ENCODE measurements around the gene QSOX1.

DNA sequence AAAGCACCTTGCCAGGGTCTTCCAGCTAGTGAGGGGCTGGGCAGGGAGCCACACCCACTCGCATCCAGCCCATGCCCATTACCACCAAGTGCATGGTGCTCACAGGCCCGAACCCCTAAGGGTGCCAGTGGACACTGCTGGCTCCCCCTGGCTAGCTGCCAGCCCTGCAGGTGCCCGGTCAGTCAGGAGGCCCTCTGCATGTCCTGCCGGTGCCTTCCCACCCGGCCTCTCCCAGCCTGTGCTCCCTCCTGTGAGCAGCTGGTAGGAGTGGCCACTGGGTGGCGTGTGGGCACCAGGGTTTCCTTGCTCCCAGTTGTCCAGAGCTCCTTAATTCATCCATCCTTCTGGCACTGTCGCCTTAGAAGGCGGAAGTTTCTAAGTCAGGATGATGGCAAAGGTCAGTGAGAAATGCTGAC lies 33.4 kb downstream of the QSOX1 start:
- peak; percentile 50 for TF ChIP-seq CTCF (conservative IDR thresholded peaks at IDR 0.05; ENCODE audit: low read depth, low read length)
- no peak for TF ChIP-seq MAFK (IDR thresholded peaks at IDR 0.05; ENCODE audit: low read depth, low read length)
- no peak for TF ChIP-seq POLR2A (IDR thresholded peaks at IDR 0.05; ENCODE audit: low read depth, low read length)
- TF ChIP-seq RAD21 (IDR thresholded peaks at IDR 0.05; ENCODE audit: low read length), result peak; percentile 61
- no peak for TF ChIP-seq CEBPB (IDR thresholded peaks at IDR 0.05; ENCODE audit: low read depth, low read length)
- TF ChIP-seq NFE2L2 (IDR thresholded peaks at IDR 0.05; ENCODE audit: low read depth, low read length), result no peak
- TF ChIP-seq USF2 (IDR thresholded peaks at IDR 0.05; ENCODE audit: low read depth, low read length), result no peak
- no peak for TF ChIP-seq MAZ (IDR thresholded peaks at IDR 0.05; ENCODE audit: borderline replicate concordance, low read depth, low read length)
- peak; percentile 57 for TF ChIP-seq SMC3 (IDR thresholded peaks at IDR 0.05; ENCODE audit: low read depth, low read length)
- TF ChIP-seq MXI1 (IDR thresholded peaks at IDR 0.05; ENCODE audit: borderline replicate concordance, low read depth, low read length), result no peak
- TF ChIP-seq RCOR1 (IDR thresholded peaks at IDR 0.05; ENCODE audit: insufficient replicate concordance, low read length), result no peak
- TF ChIP-seq, protein P1, sequence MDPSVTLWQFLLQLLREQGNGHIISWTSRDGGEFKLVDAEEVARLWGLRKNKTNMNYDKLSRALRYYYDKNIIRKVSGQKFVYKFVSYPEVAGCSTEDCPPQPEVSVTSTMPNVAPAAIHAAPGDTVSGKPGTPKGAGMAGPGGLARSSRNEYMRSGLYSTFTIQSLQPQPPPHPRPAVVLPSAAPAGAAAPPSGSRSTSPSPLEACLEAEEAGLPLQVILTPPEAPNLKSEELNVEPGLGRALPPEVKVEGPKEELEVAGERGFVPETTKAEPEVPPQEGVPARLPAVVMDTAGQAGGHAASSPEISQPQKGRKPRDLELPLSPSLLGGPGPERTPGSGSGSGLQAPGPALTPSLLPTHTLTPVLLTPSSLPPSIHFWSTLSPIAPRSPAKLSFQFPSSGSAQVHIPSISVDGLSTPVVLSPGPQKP (IDR thresholded peaks at IDR 0.05; ENCODE audit: borderline replicate concordance, low read depth, low read length), result no peak
